ENCODE results near the gene CDKAL1.

DNA sequence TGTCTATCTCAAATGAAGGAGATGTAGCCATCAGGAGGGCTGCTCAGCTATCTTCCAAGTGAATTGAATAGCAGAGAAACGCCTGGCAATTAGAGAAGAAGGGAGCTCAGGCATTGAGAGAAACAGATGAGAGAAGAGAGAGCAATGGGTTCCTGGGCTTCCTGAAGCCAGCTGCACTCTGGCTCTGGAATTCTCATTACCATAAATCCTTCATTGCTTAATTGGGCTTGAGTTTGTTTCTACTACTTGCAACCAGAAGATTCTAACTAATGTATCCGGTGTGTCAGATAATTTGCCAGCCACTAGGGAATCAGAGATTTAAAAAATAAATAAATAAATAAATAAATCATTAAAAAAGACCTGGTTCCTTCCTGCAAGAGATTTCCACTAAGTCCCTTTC, 25.0 kb upstream of the CDKAL1 start:
- no peak for TF ChIP-seq CEBPB (IDR thresholded peaks at IDR 0.05)
- TF ChIP-seq POLR2AphosphoS2 (conservative IDR thresholded peaks at IDR 0.05; ENCODE audit: low read length), result no peak
- TF ChIP-seq, protein P1, sequence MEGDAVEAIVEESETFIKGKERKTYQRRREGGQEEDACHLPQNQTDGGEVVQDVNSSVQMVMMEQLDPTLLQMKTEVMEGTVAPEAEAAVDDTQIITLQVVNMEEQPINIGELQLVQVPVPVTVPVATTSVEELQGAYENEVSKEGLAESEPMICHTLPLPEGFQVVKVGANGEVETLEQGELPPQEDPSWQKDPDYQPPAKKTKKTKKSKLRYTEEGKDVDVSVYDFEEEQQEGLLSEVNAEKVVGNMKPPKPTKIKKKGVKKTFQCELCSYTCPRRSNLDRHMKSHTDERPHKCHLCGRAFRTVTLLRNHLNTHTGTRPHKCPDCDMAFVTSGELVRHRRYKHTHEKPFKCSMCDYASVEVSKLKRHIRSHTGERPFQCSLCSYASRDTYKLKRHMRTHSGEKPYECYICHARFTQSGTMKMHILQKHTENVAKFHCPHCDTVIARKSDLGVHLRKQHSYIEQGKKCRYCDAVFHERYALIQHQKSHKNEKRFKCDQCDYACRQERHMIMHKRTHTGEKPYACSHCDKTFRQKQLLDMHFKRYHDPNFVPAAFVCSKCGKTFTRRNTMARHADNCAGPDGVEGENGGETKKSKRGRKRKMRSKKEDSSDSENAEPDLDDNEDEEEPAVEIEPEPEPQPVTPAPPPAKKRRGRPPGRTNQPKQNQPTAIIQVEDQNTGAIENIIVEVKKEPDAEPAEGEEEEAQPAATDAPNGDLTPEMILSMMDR (IDR thresholded peaks at IDR 0.05), result no peak
- TF ChIP-seq MYC (IDR thresholded peaks at IDR 0.05; ENCODE audit: borderline replicate concordance, low read length), result no peak
- no peak for TF ChIP-seq SREBF2 (IDR thresholded peaks at IDR 0.05)
- TF ChIP-seq, protein P2, sequence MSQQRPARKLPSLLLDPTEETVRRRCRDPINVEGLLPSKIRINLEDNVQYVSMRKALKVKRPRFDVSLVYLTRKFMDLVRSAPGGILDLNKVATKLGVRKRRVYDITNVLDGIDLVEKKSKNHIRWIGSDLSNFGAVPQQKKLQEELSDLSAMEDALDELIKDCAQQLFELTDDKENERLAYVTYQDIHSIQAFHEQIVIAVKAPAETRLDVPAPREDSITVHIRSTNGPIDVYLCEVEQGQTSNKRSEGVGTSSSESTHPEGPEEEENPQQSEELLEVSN (IDR thresholded peaks at IDR 0.05; ENCODE audit: borderline replicate concordance, low read depth), result no peak
- TF ChIP-seq, protein P3, sequence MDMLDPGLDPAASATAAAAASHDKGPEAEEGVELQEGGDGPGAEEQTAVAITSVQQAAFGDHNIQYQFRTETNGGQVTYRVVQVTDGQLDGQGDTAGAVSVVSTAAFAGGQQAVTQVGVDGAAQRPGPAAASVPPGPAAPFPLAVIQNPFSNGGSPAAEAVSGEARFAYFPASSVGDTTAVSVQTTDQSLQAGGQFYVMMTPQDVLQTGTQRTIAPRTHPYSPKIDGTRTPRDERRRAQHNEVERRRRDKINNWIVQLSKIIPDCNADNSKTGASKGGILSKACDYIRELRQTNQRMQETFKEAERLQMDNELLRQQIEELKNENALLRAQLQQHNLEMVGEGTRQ (IDR thresholded peaks at IDR 0.05), result no peak
- no peak for TF ChIP-seq POLR2A (IDR thresholded peaks at IDR 0.05; ENCODE audit: low read length)
- TF ChIP-seq HOXB5 (CRISPR knock-in tag; IDR thresholded peaks at IDR 0.05), result no peak
